HG02642 (cell line): Measurements from ENCODE around the gene L3MBTL1.

Experiments
- ATAC-seq: cut with Tn5 transposase; IDR thresholded peaks from one replicate; pipeline ENCODE4 v1.9.1; 2021; ENCODE audit warnings: mild to moderate bottlenecking; ENCODE audit not compliant: unreplicated experiment, poor library complexity

Gene L3MBTL1

DNA sequence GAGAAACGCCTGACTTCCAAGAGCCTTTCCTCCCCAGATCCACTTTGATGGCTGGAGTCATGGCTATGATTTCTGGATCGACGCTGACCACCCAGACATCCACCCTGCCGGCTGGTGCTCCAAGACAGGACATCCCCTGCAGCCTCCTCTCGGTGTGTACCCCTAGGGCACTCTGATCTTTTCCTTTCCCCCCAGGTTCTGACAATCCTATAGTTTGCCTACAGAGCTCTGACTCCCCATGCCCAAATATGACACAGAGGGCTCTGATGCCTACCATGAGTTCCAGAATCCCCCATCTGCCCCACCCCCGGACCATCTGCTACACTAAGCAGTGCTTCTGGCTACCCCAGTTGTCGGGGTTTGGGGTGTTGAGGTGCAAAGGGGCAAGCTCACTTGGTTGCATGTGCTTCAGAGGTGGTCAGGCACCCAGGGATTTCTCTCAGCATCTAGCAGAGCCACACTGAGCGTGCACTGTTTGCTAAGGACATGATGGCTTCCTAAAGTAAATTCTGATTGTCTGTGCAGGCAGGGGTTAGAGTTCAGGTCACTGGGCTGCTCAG, 27.4 kb downstream of the L3MBTL1 start:
- ATAC-seq: no peak

DNA sequence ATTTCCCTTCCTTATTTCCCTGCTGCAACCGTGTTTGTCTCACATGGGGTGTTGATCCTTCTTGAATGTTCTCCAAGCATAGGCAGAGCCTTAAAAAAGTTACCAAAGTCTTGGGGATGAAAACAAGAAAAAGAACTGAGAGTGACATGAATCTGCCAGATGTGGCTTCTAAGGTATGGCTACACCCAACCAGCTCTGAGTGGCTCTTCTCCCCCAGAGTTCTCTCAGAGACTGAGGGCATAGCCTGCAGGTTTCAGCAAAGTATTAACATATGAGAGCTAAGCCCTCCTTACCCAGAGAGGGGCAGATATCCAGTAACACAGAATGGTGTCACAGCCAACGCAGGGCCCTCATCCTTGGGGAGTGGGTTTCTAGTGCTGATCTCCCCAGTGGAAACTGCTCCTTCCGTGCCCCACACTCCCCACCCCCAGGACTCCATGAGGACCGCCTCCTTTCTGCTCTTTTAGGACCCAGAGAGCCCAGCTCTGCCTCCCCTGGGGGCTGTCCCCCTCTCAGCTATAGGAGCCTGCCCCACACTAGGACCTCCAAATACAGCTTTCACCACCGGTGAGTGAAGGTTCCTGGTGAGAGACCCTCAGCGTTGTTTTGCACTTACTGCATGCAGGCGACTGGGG, 28.0 kb downstream of the L3MBTL1 start:
- no peak for ATAC-seq

DNA sequence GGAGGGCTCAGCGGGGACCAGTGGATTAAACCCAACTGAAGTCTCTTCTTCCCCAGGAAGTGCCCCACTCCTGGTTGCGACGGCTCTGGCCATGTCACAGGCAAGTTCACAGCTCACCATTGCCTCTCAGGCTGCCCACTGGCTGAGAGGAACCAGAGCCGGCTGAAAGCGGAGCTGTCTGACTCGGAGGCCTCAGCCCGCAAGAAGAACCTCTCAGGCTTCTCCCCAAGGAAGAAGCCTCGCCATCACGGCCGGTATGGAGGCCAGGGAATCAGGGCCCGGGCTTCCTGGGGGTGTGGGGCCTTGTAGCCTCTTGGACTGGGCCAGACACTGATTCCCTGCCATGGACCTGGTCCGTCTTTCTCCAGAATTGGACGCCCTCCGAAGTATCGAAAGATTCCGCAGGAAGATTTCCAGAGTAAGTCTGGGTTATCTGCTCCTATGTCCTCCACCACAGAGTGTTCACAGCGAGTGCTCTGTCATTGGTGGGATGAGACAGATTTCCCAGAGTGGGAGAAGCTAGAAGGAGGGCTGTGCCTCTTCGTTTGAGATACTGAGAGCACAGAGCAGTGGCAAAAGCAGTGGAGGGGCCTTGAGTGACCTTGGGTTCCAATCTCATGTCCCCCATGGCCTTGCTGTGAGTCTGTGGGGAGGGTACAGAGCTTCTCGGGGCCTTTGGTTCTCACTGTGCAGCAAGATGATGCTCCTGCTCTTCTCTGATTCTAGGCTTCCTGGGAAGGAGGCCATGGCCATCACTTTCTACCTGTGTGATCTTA, 28.7 kb downstream of the L3MBTL1 start:
- no peak for ATAC-seq

DNA sequence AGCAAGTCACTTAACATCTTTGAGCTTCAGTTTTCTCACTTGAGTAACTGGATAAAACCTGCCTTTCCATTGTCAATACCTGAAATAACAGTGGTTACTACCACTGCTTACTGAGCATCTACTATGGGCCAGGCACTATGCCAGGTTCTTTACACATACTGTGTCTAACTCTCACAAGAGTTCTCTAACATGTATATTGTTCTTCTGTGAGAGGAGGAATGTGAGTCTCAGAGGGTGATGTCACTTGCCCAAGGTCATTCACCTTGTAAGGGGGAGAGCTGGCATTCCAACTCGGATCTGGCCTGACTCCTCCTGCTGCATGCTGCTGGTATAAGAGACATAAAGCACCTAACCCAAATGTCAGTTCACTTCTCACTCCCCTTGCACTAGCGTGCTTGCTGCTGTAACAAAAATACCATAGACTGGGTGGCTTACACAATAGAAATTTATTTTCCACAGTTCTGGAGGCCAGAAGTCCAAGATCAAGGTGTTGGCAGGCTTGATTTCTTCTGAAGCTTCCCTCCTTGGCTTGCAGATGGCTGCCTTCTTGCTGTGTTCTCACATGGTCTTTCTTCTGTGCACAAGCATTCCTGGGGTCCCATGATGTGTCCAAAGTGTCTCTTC, 29.4 kb downstream of the L3MBTL1 start:
- ATAC-seq: no peak

DNA sequence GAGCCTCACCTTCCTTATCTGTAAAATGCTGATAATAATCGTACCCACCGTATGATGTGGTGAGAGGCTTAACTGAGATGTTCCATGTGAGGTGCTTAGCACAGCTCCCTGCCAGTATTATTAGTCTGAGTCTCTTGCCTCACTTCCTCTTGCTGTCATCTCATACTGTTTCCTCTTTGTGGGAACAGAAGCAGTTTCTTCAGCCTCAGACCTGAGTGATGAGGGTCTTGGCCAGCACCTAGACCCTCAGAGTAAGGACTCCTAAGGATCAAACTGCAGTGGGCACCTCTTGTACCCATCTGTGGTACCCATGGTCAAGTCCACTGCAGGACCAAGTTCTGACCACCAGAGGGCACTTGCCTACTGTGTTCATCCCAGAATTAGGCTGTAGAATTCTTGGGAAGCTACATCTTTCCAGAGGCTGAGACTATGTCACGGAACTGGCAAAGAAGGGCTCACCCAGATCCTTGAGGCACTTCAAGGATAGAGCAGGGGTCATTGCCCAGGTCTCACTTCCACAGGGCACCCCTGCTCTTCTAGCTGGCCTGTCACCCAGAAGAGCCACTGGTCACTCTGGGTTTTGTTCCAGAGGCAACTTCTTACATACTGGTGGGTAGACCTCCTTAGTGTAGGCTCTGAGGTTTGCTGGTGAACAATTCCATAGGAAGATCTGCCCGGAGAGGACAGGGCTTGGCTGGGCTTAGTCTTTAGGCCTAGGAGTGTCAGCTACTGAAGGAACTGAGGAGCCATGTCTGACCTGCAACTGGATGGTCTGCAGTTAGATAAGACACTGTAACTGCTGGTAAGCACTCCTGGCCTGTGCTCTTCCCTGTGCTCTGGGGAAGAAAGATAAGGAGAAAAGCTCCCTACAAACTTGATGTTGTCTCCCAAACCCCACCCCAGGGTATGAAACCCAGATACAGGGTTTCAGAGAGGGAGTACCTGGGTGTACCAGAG, 30.7 kb downstream of the L3MBTL1 start:
- ATAC-seq: peak; percentile 46

DNA sequence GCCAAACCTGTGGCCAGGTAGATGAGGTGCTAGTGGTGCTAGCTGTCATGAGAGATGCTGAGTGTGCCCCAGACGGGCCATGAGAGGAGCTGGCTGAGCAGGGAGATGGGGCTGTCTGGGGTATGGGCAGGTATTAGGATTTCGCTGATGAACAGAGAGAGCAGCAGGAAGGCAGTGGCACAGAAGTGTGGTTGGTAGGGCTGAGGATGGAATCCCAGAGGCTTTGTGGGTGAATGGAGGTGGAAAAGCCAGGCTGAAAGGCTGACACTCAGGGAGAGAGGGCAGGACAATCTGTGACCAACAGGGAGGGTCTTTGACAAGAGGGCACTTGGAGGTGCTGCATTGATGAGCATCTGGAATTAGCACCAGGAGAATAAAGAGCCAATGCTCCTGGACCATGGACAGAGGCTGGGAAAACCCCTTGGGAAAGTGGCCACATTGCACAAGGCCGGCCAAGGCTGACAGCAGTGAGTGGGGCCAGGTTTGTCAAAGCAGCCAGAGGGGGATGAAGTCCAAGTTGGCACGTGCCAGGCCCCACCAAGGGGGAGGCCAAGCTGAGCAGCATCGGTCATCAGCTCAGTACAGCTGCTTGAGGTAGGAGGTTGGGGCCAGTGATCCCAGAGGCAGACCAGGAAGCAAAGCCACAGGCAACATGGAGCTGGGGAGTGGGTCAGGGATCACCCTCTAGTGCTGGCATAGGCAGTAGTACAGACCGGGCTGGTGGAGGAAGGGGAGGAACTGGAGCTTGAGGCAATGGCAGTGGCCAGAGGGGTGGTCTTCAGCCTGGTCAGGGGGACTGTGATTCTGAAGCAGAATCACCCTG, 31.6 kb downstream of the L3MBTL1 start:
- ATAC-seq: no peak

DNA sequence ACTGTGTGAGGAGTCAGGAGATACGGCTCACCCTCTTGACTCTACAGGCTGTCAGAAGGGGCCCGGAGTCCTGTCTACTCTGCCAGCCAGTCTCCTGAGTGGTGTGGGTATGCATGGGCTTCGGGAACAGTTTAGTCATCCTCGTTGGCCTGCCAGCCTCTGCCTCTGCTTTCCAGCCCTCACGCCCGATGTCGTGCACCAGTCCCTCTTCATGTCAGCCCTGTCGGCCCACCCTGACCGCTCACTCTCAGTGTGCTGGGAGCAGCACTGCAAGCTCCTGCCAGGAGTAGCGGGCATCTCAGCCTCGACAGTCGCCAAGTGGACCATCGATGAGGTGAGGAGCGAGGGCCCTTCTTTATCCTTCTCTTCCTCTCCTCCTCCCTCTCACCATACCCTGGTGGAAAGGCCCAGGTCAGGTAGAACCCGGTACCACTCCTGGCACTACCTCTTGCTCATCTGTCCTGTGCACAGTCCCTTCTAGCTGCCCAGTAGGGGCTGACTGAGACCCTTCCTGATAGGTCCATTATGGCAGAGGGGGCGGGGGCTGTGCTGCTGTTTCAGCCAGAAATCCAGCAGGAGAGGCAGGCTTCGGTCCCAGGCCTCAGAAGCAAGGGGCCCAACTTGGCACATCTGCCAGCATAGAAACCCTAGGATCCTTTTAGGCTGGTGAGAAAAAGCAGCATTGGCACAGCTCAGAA, 32.6 kb downstream of the L3MBTL1 start:
- no peak for ATAC-seq

DNA sequence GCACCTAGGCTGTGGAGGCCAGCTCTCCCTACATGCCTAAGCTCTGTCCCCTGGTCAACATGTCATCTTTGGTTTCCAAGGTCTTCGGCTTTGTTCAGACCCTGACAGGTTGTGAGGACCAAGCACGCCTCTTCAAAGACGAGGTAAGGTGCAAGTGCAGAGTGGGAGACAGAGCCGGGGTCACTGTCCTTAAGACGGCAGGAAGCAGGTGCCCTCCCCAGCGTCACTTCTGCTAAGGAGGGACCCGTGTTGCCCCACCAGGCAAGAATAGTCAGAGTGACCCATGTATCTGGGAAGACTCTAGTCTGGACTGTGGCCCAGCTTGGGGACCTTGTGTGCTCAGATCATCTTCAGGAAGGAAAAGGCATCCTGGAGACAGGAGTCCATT, 33.2 kb downstream of the L3MBTL1 start:
- ATAC-seq: no peak

DNA sequence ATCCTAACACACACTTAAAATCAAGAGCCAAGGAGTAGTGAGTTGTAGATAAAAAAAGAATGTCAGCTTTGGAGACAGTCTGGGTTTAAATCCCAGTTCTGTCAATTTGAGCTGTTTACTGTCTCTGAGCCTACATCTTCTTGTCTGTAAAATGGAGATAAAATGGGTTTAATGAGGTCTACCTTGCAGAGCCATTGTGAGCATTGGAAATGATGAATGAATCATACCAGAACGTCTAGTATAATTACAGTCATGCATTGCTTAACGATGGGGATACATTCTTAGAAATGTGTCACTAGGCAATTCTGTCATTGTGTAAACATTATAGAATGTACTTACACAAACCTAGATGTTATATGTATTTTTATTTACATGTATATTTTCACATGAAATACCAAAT, 33.7 kb downstream of the L3MBTL1 start:
- ATAC-seq: no peak

DNA sequence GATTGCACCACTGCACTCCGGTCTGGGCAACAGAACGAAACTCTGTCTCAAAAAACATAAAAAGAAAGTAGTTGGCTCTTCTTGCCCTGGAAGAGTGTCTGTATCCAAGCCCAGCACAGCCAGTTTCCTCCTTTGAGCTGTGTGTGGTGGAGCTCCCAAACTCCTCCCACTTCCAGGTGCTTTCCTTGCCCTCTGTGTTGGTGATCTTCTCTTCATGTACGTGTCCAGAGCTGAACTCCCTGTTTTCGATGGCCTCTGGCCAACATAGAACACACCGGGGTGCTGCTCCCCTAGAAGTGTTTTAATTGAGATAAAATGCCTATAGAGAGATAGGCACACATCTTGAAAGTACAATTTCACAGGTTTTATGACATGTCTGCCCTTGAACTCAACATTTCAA, 34.7 kb downstream of the L3MBTL1 start:
- no peak for ATAC-seq

DNA sequence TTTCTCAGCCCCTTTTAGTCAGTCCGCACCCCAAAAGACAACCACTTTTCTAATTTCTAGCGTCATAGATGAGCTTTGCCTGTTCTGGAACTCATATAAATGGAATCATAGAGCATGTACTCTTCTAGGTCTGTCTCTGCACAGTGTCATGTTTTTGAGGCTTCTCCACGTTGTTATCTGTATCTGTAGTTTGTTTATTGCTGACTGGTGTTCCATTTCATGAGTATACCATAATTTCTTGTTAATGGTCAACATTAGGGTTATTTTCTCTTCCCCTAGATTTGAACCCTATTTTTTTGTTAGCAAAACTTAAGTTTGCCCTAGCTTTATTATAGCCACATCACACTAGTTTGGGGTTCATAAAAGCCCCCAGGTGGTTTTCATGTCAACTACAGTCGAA, 35.2 kb downstream of the L3MBTL1 start:
- no peak for ATAC-seq

DNA sequence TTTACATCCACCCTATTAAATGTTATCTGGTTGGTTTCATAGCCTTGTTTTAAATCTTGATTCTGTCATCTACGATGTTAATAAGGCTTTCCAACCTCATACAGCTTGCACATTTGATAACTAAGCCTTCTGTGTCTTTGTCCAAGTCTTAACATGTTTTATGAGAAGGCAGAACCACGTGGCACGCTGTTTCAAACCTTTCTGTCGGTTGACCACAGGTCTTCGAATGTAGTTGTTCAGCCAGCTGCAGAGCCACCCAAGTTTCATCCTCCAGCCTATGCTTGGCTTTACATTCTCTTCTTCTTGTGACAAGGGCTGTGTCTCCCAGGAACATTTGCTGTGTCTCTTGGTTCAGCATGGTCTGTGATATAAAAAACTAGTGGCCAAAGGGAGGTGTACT, 35.6 kb downstream of the L3MBTL1 start:
- ATAC-seq: no peak

DNA sequence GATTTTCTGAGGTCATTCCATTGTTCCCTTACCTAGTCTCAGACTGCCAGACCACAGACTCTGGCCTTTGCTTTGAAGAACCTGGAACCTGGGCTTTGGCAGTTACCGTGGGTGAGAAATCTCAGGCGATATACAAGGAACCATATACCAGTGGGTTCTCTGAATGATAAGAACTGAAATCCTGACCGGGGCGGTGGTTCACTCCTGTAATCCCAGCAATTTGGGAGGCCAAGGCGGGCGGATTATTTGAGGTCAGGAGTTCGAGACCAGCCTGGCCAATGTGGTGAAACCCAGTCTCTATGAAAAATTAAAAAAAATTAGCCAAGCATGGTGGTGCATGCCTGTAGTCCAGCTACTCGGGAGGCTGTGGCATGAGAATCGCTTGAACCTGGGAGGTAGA, 37.0 kb downstream of the L3MBTL1 start:
- ATAC-seq: no peak

DNA sequence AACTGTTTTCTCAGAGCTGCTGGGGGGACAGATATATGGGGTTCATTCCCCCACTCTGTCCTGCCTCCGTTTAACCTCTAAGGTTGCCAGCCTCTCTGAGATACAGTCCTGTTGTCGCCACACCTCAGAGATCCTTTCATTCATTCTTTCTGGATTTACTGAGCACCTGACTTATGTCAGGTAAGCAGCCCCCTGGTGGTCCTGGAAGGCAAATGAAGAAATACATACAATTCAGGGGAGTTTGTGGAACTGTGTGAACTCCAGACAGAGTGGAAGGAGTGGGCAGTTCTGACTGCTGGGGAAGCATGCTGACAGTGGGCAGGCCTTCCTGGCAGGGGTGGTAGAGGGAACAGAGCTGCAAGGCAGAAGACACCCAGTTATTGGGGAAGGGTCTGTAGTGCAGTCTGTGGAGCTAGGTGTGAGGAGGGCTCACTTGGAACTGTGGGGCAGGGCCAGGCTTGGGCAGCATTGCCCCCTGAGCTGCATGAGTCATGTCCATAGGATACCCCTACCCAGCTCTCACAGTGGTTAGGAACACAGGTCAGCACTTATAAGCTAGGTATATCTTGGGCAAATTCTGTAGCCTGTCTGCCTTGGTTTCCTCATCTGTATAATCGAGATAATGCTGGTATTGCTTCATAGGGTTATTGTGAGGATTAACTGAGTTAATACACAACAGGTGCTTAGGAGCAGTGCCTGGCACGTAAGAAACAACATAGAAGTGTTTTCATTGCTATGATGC, 38.5 kb downstream of the L3MBTL1 start:
- no peak for ATAC-seq

DNA sequence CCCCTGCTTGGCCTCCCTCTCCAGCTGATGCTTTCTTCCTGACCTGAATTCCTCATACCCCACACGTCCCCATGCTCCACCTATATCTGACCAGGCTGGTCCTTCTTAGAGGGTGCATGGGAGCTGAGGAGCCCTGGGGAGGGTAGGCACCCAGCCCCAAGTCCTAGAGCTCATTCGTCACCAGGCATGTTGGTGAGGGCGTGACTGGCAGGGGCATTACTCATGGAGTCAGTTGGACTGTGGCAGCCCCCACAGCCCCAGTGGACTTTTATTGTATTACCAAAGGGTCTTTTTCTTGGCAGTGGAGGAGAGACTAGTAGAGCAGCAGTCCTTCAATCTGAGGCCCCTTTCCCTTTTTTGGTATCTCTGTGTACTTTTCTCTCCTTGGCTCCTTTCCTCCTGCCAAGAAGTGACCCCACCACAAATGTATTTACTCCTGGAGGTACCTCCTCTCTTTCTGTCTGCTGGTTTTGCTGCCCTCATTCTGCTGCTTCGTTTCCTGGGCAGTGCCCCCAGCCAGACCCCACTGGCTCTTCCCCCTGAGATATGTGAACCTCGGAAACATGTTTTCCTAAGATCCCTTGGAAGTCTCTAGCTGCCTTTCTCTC, 40.9 kb downstream of the L3MBTL1 start:
- ATAC-seq: no peak

DNA sequence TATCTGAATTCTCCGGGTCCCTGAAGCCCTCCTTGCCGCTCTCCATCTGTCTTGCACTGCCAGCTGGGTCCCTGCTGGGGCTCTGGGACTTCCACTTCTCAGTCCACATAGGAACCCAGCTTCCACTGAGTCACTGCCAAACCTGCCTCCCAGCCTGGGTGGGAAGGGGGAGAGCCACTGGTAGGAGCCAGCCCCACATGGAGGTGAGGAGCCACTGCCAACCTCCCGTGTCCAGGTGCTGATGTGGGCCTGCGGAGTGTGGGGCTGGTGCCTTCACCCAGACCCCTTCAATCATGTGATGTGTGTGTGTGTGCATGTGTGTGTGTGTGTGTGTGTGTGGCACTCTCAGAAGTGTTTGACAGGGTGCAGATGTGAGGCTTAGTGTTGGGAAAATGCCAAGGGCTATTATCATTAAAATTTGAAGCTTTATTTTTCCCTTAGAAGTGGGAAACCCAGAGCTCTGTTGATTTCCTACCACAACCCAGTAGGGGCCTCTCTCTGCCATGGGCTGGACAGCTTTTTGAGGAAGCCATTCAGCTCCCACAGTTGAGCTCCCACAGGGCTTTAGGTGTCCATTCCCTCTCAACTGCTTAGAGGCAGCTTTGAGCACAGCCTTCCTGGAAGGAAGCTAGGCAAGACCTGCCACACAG, 42.0 kb downstream of the L3MBTL1 start:
- ATAC-seq: no peak

DNA sequence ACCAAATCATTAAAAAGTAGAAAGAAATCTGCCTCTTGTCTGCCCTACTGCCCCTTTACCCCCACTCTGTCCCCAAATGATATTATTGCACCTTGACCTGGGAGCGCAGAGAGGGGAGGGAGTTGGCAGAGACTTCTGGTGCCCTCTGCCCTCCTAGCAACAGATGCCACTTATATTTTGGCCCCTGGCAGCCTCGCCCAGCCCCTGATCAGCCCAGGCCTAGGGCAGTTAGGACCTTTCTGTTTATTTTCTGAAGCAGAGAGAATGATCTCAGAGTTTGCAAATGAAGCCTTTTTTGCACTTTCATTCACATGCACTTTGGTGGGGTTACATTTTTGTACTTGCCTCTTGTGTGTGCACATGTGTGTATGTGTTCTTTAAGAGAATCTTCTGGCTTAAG, 43.0 kb downstream of the L3MBTL1 start:
- no peak for ATAC-seq
